ENCODE results near the gene PDPR. TPM values are rescaled to one million over a fixed set of nuclear protein-coding genes. Genes with fewer than 3 reads are reported as not detected.
"Not testable (repeated sequence)": the region's sequence is repeated elsewhere in the genome, so short reads cannot be mapped to it uniquely, and the experiment has no call there.

The PDPR gene
- polyA plus RNA-seq, 1 donor: 25.5 TPM

GRCh38 chr16:70160821-70161220 lies 46.7 kb downstream of the PDPR start:
- Histone ChIP-seq H3K4me1 (ENCODE audit: control insufficient read depth, insufficient read depth, low read length) (no peaks in the 10 kb centered on the region), H3K27ac (ENCODE audit: low read length) (no peak overlapping the region), H3K36me3 (ENCODE audit: control insufficient read depth, insufficient read depth, low read length) (peaks cover 61% of the 10 kb centered on the region), H3K4me3 (ENCODE audit: low read length) (no peak overlapping the region), H3K27me3 (ENCODE audit: control insufficient read depth, insufficient read depth, low read length) (no peaks in the 10 kb centered on the region), H3K9me3 (ENCODE audit: control insufficient read depth, low read depth, low read length) (no peaks in the 10 kb centered on the region)
- no peak for DNase-seq
- no CpG with 5 or more reads among the region's 6 CpGs for WGBS (ENCODE audit: insufficient coverage, low lambda C conversion rate)

DNA sequence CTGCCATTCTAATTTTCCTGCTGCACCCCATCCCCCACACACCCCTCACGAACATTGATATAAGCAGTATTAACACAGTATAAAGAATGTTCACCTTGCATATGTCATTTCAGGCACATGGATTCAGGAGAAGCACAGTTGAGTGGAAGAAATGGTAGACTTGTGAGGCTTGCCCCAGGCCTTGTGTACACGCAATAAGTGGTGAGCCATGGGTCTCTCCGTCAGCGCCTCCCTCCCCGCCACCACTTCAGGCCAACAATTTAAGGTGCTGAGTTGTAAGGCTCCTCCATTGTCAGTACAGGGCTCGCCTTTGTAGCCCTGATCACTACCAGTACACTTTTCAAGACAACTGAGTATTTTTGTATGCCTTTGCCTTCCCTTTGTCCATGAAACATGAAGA lies 47.2 kb downstream of the PDPR start:
- H3K36me3 ChIP-seq (ENCODE audit: control insufficient read depth, insufficient read depth, low read length): peaks cover 56% of the 10 kb centered on the region
- WGBS (ENCODE audit: insufficient coverage, low lambda C conversion rate): 93% methylated on average over 3 of the region's 6 CpGs
- H3K9me3 ChIP-seq (ENCODE audit: control insufficient read depth, low read depth, low read length): no peaks in the 10 kb centered on the region
- H3K27ac ChIP-seq (ENCODE audit: low read length): no peak overlapping the region
- H3K4me1 ChIP-seq (ENCODE audit: control insufficient read depth, insufficient read depth, low read length): no peaks in the 10 kb centered on the region
- DNase-seq: no peak
- H3K27me3 ChIP-seq (ENCODE audit: control insufficient read depth, insufficient read depth, low read length): no peaks in the 10 kb centered on the region
- no peak overlapping the region for H3K4me3 ChIP-seq (ENCODE audit: low read length)

DNA sequence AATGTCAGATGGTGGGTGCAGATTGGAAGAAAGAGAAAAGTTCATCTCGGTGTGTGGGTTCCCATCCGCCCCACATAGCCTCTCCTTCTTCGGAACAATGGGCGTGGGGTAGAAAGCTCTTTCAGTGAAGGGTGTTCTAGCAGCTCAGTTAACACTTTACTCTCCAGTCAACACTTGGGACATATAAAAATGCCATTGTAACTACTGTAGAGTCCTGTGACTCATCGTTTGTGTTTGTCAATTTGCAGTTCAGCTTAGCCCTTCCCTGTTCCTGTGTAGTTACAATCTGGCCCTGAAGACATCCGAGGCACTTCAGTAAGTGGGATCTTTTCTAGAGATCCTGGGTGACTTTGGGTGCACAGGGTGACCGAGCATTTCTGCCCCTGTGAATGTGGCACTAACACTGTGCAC lies 47.9 kb downstream of the PDPR start:
- no CpG with 5 or more reads among the region's 7 CpGs for WGBS (ENCODE audit: insufficient coverage, low lambda C conversion rate)
- Histone ChIP-seq H3K36me3 (ENCODE audit: control insufficient read depth, insufficient read depth, low read length) (peaks cover 49% of the 10 kb centered on the region), H3K27ac (ENCODE audit: low read length) (no peak overlapping the region), H3K4me1 (ENCODE audit: control insufficient read depth, insufficient read depth, low read length) (no peaks in the 10 kb centered on the region), H3K9me3 (ENCODE audit: control insufficient read depth, low read depth, low read length) (no peaks in the 10 kb centered on the region), H3K4me3 (ENCODE audit: low read length) (no peak overlapping the region), H3K27me3 (ENCODE audit: control insufficient read depth, insufficient read depth, low read length) (no peaks in the 10 kb centered on the region)
- DNase-seq: no peak

DNA sequence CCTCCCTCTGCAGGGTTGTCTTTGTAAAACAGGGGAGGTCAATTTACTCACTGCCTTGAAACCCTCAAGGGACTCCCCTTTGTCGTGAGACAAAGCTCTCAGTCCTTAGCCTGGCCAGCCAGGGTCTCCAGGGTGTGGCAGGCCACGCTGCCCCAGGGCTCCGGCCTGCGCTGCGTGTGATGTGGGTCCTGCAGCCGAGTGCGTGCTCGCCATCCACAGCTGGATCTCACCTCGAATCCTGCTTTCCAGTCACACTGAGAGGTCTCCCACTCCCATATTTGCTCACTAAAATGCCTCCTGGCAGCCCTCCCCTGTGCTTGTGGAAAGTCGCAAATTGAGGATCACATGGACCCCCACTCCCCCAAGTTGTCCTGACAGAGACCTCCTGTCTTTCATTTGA lies 49.5 kb downstream of the PDPR start:
- Histone ChIP-seq H3K27ac (ENCODE audit: low read length) (no peak overlapping the region), H3K36me3 (ENCODE audit: control insufficient read depth, insufficient read depth, low read length) (peaks cover 33% of the 10 kb centered on the region), H3K27me3 (ENCODE audit: control insufficient read depth, insufficient read depth, low read length) (no peaks in the 10 kb centered on the region), H3K9me3 (ENCODE audit: control insufficient read depth, low read depth, low read length) (no peaks in the 10 kb centered on the region), H3K4me1 (ENCODE audit: control insufficient read depth, insufficient read depth, low read length) (no peaks in the 10 kb centered on the region), H3K4me3 (ENCODE audit: low read length) (no peak overlapping the region)
- DNase-seq: no peak
- no CpG with 5 or more reads among the region's 10 CpGs for WGBS (ENCODE audit: insufficient coverage, low lambda C conversion rate)

- not testable (repeated sequence) for H3K4me3 ChIP-seq (ENCODE audit: low read length); DNase-seq; H3K4me1 ChIP-seq (ENCODE audit: control insufficient read depth, insufficient read depth, low read length); H3K9me3 ChIP-seq (ENCODE audit: control insufficient read depth, low read depth, low read length); H3K36me3 ChIP-seq (ENCODE audit: control insufficient read depth, insufficient read depth, low read length); H3K27me3 ChIP-seq (ENCODE audit: control insufficient read depth, insufficient read depth, low read length); H3K27ac ChIP-seq (ENCODE audit: low read length)
- no CpG with 5 or more reads among the region's 10 CpGs for WGBS (ENCODE audit: insufficient coverage, low lambda C conversion rate)
Measured at GRCh38 chr16:70166688-70167087, 52.6 kb downstream of the PDPR start.

DNA sequence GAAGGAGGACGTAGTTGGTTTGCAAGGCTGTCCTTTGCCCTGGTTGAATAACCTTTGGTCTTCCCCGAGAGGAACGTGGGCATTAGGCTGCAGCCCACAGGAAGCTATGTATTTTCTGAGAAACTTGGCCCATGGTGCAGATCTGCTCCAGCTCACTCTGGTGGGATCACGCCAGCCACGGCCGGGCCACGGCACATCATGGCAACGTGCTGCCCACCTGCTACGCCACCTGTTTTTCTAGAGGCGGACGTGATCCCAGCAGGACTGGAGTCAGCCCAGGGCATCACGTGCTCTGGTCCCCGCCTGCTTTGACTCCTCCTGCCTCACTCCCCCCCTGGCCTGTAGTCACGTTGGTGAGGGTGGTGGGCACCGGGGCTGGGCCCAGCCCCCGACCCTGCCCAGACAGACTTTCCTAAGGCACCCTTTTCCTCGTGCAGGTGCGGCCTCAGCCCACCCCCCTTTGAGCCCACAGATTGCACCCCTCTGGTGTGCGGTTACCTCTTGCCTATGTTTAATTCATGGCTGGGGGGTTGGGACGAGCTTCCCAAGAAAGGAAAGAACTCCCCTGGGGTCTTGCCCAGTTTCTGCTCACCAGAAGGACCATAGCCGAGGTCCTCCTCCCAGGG lies 59.2 kb downstream of the PDPR start, which contains the start of gene CLEC18C:
Gene CLEC18C (plus strand): TSS at position 576 of the 626 bp plus-strand sequence. CDS start 492 bp downstream, outside the sequence.
- H3K9me3 ChIP-seq (ENCODE audit: control insufficient read depth, low read depth, low read length); H3K27ac ChIP-seq (ENCODE audit: low read length); H3K27me3 ChIP-seq (ENCODE audit: control insufficient read depth, insufficient read depth, low read length); H3K36me3 ChIP-seq (ENCODE audit: control insufficient read depth, insufficient read depth, low read length); H3K4me3 ChIP-seq (ENCODE audit: low read length); H3K4me1 ChIP-seq (ENCODE audit: control insufficient read depth, insufficient read depth, low read length); DNase-seq: not testable (repeated sequence)
- no CpG with 5 or more reads among the region's 21 CpGs for WGBS (ENCODE audit: insufficient coverage, low lambda C conversion rate)

DNA sequence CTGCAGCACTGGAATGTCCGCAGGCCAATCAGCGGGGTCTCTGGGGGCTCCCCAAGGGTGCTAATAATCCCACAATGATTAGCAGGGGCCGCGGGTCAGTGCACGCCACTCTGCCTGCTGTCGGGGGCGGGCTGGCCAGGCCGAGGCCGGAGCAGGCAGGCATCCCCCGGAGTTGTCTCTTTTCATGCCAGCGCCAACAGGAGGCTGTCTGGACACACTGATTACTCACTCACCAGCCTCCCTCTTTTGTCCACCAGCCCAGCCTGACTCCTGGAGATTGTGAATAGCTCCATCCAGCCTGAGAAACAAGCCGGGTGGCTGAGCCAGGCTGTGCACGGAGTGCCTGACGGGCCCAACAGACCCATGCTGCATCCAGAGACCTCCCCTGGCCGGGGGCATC lies 59.8 kb downstream of the PDPR start:
- not testable (repeated sequence) for H3K9me3 ChIP-seq (ENCODE audit: control insufficient read depth, low read depth, low read length); H3K4me1 ChIP-seq (ENCODE audit: control insufficient read depth, insufficient read depth, low read length); DNase-seq; H3K27ac ChIP-seq (ENCODE audit: low read length); H3K36me3 ChIP-seq (ENCODE audit: control insufficient read depth, insufficient read depth, low read length); H3K27me3 ChIP-seq (ENCODE audit: control insufficient read depth, insufficient read depth, low read length); H3K4me3 ChIP-seq (ENCODE audit: low read length)
- WGBS (ENCODE audit: insufficient coverage, low lambda C conversion rate): no CpG with 5 or more reads among the region's 15 CpGs

DNA sequence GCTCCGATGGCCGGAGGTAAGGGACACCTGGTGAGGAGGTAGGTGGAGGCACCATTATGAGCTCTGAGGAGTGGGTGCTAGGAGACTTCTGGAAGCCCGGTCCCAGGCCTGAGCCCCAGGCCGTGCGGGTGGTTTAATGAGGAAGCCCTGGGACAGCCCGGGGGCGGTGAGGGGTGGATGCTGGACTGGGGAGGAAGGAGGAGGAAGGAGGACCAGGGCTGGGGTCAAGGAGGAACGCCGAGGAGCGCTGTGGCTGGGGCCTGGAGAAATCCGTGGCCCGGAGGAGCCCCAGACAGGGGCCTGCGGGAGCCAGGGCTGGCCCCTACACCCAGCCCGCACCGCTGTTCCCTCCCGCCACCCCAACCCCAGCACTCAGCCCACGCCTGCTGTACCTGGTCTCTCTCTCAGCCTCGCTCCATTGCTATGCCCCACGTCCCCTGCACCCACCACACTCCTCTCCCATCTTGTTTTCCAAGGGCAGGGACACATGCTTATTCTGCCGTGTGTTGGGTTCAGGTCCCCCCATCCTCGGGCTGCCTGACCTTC lies 60.3 kb downstream of the PDPR start:
- not testable (repeated sequence) for H3K36me3 ChIP-seq (ENCODE audit: control insufficient read depth, insufficient read depth, low read length); H3K27me3 ChIP-seq (ENCODE audit: control insufficient read depth, insufficient read depth, low read length); DNase-seq; H3K4me1 ChIP-seq (ENCODE audit: control insufficient read depth, insufficient read depth, low read length); H3K4me3 ChIP-seq (ENCODE audit: low read length); H3K27ac ChIP-seq (ENCODE audit: low read length); H3K9me3 ChIP-seq (ENCODE audit: control insufficient read depth, low read depth, low read length)
- WGBS (ENCODE audit: insufficient coverage, low lambda C conversion rate): no CpG with 5 or more reads among the region's 21 CpGs

DNA sequence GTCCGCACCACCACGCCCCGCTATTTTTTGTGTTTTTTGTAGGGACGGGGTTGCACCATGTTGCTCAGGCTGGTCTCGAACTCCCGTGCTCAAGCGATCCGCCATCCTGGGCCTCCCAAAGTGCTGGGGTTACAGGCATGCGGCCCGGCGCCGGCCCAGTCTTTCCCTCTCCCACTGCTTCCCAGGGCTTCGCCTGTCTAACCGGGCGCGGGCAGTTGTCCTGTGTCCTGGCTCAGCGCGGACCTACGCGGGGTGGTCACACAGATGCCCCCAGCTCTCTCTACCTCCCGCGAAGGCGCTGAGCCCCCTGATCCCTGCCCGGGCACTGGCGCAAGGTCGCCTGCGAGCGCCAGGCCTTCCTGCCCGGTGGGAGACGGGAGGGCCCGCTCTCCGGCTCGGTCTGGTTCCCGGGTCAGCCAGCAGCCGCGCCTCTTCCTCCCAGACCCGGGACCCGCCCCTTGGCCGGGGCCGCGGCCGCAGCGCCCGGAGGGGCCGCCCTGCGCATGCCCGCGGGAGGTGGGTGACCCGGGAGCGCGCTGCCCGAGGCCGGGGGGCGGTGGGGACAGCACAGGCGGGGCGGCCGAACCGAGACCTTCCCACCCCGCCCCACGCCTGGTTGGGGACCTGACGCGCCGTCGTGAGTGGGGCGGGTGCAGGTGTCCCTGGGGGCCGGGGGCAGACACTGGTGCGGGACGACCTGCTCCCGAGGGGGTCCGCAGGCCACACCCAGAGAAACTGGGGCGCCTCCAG lies 73.9 kb downstream of the PDPR start:
- not testable (repeated sequence) for H3K4me1 ChIP-seq (ENCODE audit: control insufficient read depth, insufficient read depth, low read length); DNase-seq; H3K27ac ChIP-seq (ENCODE audit: low read length); H3K27me3 ChIP-seq (ENCODE audit: control insufficient read depth, insufficient read depth, low read length); H3K36me3 ChIP-seq (ENCODE audit: control insufficient read depth, insufficient read depth, low read length); H3K9me3 ChIP-seq (ENCODE audit: control insufficient read depth, low read depth, low read length)
- peak overlapping the region; percentile 28 for H3K4me3 ChIP-seq (ENCODE audit: low read length)
- no CpG with 5 or more reads among the region's 71 CpGs for WGBS (ENCODE audit: insufficient coverage, low lambda C conversion rate)

GRCh38 chr16:70188608-70188915 lies 74.4 kb downstream of the PDPR start:
- H3K9me3 ChIP-seq (ENCODE audit: control insufficient read depth, low read depth, low read length); H3K36me3 ChIP-seq (ENCODE audit: control insufficient read depth, insufficient read depth, low read length); H3K4me1 ChIP-seq (ENCODE audit: control insufficient read depth, insufficient read depth, low read length); H3K27me3 ChIP-seq (ENCODE audit: control insufficient read depth, insufficient read depth, low read length); H3K27ac ChIP-seq (ENCODE audit: low read length): not testable (repeated sequence)
- H3K4me3 ChIP-seq (ENCODE audit: low read length): peak overlapping the region; percentile 28
- peak in 1 of 2 donors; percentile 7 for DNase-seq
- WGBS (ENCODE audit: insufficient coverage, low lambda C conversion rate): no CpG with 5 or more reads among the region's 22 CpGs

GRCh38 chr16:70190574-70190973 lies 76.4 kb downstream of the PDPR start:
- H3K4me3 ChIP-seq (ENCODE audit: low read length); H3K9me3 ChIP-seq (ENCODE audit: control insufficient read depth, low read depth, low read length); H3K36me3 ChIP-seq (ENCODE audit: control insufficient read depth, insufficient read depth, low read length); H3K4me1 ChIP-seq (ENCODE audit: control insufficient read depth, insufficient read depth, low read length); H3K27me3 ChIP-seq (ENCODE audit: control insufficient read depth, insufficient read depth, low read length); H3K27ac ChIP-seq (ENCODE audit: low read length); DNase-seq: not testable (repeated sequence)
- WGBS (ENCODE audit: insufficient coverage, low lambda C conversion rate): no CpG with 5 or more reads among the region's 5 CpGs

Data from large intestine (tissue), 3 donors.